ENCODE data around the gene SUCO. TPM values are rescaled to one million over a fixed set of nuclear protein-coding genes. Genes with fewer than 3 reads are reported as not detected.

SUCO gene
- total and polyA plus RNA-seq, 2 of the 8 experiments (the other 6 are each of a cell fraction or from before 2014, with no cell fraction given): 8.3 to 35.8 TPM

DNA sequence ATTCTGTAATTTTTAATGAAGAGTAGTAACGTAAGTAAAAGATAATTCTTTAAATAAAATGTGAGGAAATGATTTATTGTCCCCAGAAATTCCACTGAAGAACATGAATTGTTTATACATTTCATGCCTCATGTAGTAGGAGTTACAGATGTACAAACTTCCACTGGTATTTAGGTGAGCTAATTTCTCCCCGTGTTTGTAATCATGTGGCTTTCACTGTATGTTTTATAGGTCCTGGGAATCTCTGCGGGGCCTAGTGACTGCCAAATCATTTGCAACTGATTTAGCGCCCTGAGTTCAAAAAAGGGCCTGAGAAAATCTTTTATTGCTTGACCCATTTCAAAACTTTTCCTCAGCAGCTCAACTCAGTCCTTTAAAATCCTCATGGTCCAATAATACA, 95.5 kb downstream of the SUCO start:
- Histone ChIP-seq H3K27me3 (replicated peaks in 1 of 4; ENCODE audit: control insufficient read depth in 3 of 4, extremely low read depth in 1 of 4, insufficient read depth in 3 of 4, low read length in 3 of 4) (no peaks in the 10 kb centered on the region), H3K23ac (ENCODE audit: insufficient read length) (no peak overlapping the region), H3K14ac (ENCODE audit: insufficient read length) (no peak overlapping the region), H4K8ac (ENCODE audit: extremely low read depth, insufficient read depth, low read length) (no peak overlapping the region), H3K4me3 (ENCODE audit: extremely low read depth in 1 of 4, insufficient read depth in 2 of 4, low read depth in 3 of 4, low read length in 4 of 4) (no peak overlapping the region), H2BK120ac (replicated peaks; ENCODE audit: low read depth, low read length) (no peak overlapping the region), H4K91ac (replicated peaks; ENCODE audit: insufficient read length, low read length) (no peak overlapping the region), H3K9me3 (ENCODE audit: insufficient read depth in 2 of 2, low read depth in 1 of 2, low read length in 1 of 2) (peaks cover 4 to 7% of the 10 kb centered on the region in 2 experiments; a peak in 1 of 4 replicates), H3K9ac (replicated peaks in 1 of 4; ENCODE audit: extremely low read depth in 1 of 4, low read depth in 3 of 4, low read length in 3 of 4) (no peak overlapping the region), H3K4me1 (replicated peaks in 1 of 4; ENCODE audit: control insufficient read depth in 3 of 4, insufficient read depth in 4 of 4, low read length in 3 of 4) (no peaks in the 10 kb centered on the region), H3K4ac (replicated peaks; ENCODE audit: insufficient read length, low read depth, low read length) (no peak overlapping the region), H3K79me1 (ENCODE audit: low read depth, low read length) (no peaks in the 10 kb centered on the region), H2BK20ac (ENCODE audit: low read length) (no peak overlapping the region), H3K23me2 (ENCODE audit: low read depth, low read length) (no peaks in the 10 kb centered on the region), H3K36me3 (ENCODE audit: control insufficient read depth in 2 of 4, insufficient read depth in 4 of 4, low read length in 3 of 4) (no peaks in the 10 kb centered on the region), H3K79me2 (ENCODE audit: control insufficient read depth in 1 of 2, insufficient read depth in 2 of 2, low read length in 2 of 2) (no peaks in the 10 kb centered on the region), H3K27ac (ENCODE audit: low read depth, low read length) (no peak overlapping the region), H2BK5ac (ENCODE audit: low read depth, low read length) (no peak overlapping the region), H3K4me2 (ENCODE audit: insufficient read depth in 1 of 2, low read depth in 2 of 2, low read length in 2 of 2) (no peak overlapping the region), H4K20me1 (replicated peaks in 1 of 2; ENCODE audit: control insufficient read depth in 1 of 2, insufficient read depth in 2 of 2, low read length in 2 of 2) (no peaks in the 10 kb centered on the region), H2AFZ (ENCODE audit: low read length) (no peak overlapping the region), H3K18ac (ENCODE audit: extremely low read depth, low read length) (no peak overlapping the region), H2AK5ac (ENCODE audit: low read depth, low read length) (no peak overlapping the region), H2BK12ac (ENCODE audit: low read depth, low read length) (no peak overlapping the region), H4K5ac (ENCODE audit: insufficient read length, low read depth, low read length) (no peak overlapping the region), H2BK15ac (ENCODE audit: low read length) (no peak overlapping the region), H3K56ac (replicated peaks; ENCODE audit: insufficient read length, low read depth, low read length) (no peak overlapping the region)
- no peak for DNase-seq (ENCODE audit: low read depth in 1 of 2, low spot score in 2 of 2)
- 92 to 100% methylated on average over 1 to 4 of the region's 4 CpGs for WGBS, 2 experiments (ENCODE audit: extremely low coverage in 1 of 2, insufficient coverage in 1 of 2, insufficient read length in 1 of 2, insufficient replicate concordance in 2 of 2, low coverage in 1 of 2, low lambda C conversion rate in 2 of 2, missing lambda C conversion rate in 1 of 2)
- ChIA-PET POLR2A (ENCODE audit: partially characterized antibody) (no interaction called here), CTCF (ENCODE audit: partially characterized antibody) (interaction anchor here (0.9 kb wide), 1 partner anchor 199 kb away, joined by 3 read pairs; no protein-coding TSS in a partner anchor)
- TF ChIP-seq, protein P1, sequence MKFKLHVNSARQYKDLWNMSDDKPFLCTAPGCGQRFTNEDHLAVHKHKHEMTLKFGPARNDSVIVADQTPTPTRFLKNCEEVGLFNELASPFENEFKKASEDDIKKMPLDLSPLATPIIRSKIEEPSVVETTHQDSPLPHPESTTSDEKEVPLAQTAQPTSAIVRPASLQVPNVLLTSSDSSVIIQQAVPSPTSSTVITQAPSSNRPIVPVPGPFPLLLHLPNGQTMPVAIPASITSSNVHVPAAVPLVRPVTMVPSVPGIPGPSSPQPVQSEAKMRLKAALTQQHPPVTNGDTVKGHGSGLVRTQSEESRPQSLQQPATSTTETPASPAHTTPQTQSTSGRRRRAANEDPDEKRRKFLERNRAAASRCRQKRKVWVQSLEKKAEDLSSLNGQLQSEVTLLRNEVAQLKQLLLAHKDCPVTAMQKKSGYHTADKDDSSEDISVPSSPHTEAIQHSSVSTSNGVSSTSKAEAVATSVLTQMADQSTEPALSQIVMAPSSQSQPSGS (IDR thresholded peaks at IDR 0.05; ENCODE audit: low read length): no peak
- TF ChIP-seq BRCA1 (IDR thresholded peaks at IDR 0.05; ENCODE audit: low read depth, low read length) (no peak), YY1 (IDR thresholded peaks at IDR 0.05; ENCODE audit: low read depth, low read length) (no peak)
- no peak for FAIRE-seq
